Heart left ventricle (tissue), 16 donors: ENCODE data around the gene HBEGF. TPM values are rescaled to one million over a fixed set of nuclear protein-coding genes. Genes with fewer than 3 reads are reported as not detected.
A peak's percentile ranks its signal among the peaks of the same experiment; 100 is the strongest.

ENCODE experiments used
- ATAC-seq, 4 donors: fragments of 200-7000 bp; cut with Tn5 transposase; one replicate each; pipeline ENCODE4 v1.9.1; 2020 to 2022; ENCODE audit warnings: moderate library complexity in 4 of 4, mild to moderate bottlenecking in 3 of 4, moderate number of reproducible peaks in 1 of 4
- DNase-seq, 5 donors: peaks; one replicate each; pipeline ENCODE4 v3.0.0-alpha.2; 2020
- H3K27ac ChIP-seq, 12 donors: fragments of 200-600 bp; sonication (generic) in 4 of 12; one replicate each; pipeline versions ENCODE4 v1.5.0 to v1.8.0; 2016 to 2022; ENCODE audit warnings: mild to moderate bottlenecking in 2 of 12
- H3K27me3 ChIP-seq, 9 donors: fragments of 200-600 bp; sonication (generic) in 2 of 9; one replicate each; pipeline versions ENCODE4 v1.5.1 to v1.8.0; 2016 to 2022; ENCODE audit warnings: mild to moderate bottlenecking in 3 of 9
- H3K36me3 ChIP-seq, 9 donors: fragments of 200-600 bp; sonication (generic) in 2 of 9; one replicate each; pipeline versions ENCODE4 v1.5.0 to v1.8.0; 2018 to 2022; ENCODE audit warnings: mild to moderate bottlenecking in 2 of 9
- H3K4me1 ChIP-seq, 12 donors: fragments of 200-600 bp; sonication (generic) in 4 of 12; one replicate each; pipeline versions ENCODE4 v1.5.0 to v1.8.0; 2016 to 2022; ENCODE audit warnings: mild to moderate bottlenecking in 3 of 12
- H3K4me3 ChIP-seq, 12 donors: fragments of 200-600 bp; sonication (generic) in 4 of 12; one replicate each; pipeline versions ENCODE4 v1.5.0 to v1.8.0; 2017 to 2022; ENCODE audit warnings: mild to moderate bottlenecking in 9 of 12, moderate library complexity in 4 of 12
- H3K9me3 ChIP-seq, 12 donors: fragments of 200-600 bp; sonication (generic) in 4 of 12; one replicate each; pipeline versions ENCODE4 v1.5.0 to v1.8.0; 2016 to 2022; ENCODE audit warnings: mild to moderate bottlenecking in 1 of 12
- POLR2A ChIP-seq, 2 donors: fragments of 450-650 bp; IDR thresholded peaks; one replicate each; pipeline ENCODE4 v1.6.1; 2017; ENCODE audit warnings: antibody characterized with exemption in 2 of 2, mild to moderate bottlenecking in 2 of 2, moderate library complexity in 2 of 2
- WGBS, 4 donors: extraction: QIAGEN DNeasy Blood & Tissue Kit in 2 of 4; methylation state at CpG; one replicate each; pipeline versions ENCODE4 v1.1.5 to v1.1.7; 2013 to 2018; 5-methylcytosine and 5-hydroxymethylcytosine counted together
- intact Hi-C, 10 donors: fragments of 100-400 bp; cut with DNase I; formaldehyde crosslinking; loops; one replicate each; pipeline versions ENCODE4 v1.11.1 to v1.14.2; 2022
- polyA plus RNA-seq, 2 donors: library from polyadenylated mRNA; stranded (reverse); fragments of 200-250 nt; gene quantifications; one replicate each; pipeline ENCODE4 v1.2.3, GENCODE V29; 2013
- total RNA-seq, 9 donors: library from RNA; depleted of rRNA in 2 of 9; stranded (reverse); fragments of >200 nt in 2 of 9; fragmentation: NEBNext Ultra II Directional in 3 of 9; extraction: Animal tissue kit (Norgen Biotek cat#: 25700) in 3 of 9; gene quantifications; one replicate each; pipeline versions ENCODE4 v1.1.0 to v1.2.4, GENCODE V29; 2016 to 2023
- TF ChIP-seq, protein P1 (sequence below), 12 donors: fragments of 200-600 bp; sonication (generic) in 4 of 12; IDR thresholded peaks; one replicate each; pipeline versions ENCODE4 v1.5.0 to v1.8.0; 2018 to 2022; ENCODE audit warnings: antibody characterized with exemption in 12 of 12, mild to moderate bottlenecking in 5 of 12
- donor health status: ischemic (EF 13 %, LVEDD 7.1; RV severe dilation, severe dysfunction).
- donor health status: healthy with polysubstance abuse.
- donor health status: DM: no; HTN: yes; CAD: no.
- donor health status: DM: no; HTN: no; CAD: no.
- donor health status: ischemic (EF 25% LVEDD 6.9; RV normal size, moderate dysfunction).
- donor health status: ischemic (EF 25% LVEDD 5.7; RV mildly dilated, moderate dysfunction).
- donor health status: healthy.
- donor health status: DM: yes; HTN: yes; CAD: no.
- donor health status: ischemic (EF 35%, LVEDD 5.7; RV mildly dilated, moderate dysfunction).
- donor health status: nonischemic (EF 11% LVEDD 7.7; RV severe dilation, severe dysfunction).
- donor health status: DM: yes; HTN: yes; CAD: no.
- donor health status: PGD.
- donor health status: ischemic (EF 29% LVEDD 5.4; RV normal size, mild dysfunction).
- donor health status: nonischemic (EF 23%, LVEDD 6.1; RV moderate dilation, normal function).

HBEGF gene
- total and polyA plus RNA-seq, 11 donors = 18.2 to 60.1 (median 34.9) TPM

DNA sequence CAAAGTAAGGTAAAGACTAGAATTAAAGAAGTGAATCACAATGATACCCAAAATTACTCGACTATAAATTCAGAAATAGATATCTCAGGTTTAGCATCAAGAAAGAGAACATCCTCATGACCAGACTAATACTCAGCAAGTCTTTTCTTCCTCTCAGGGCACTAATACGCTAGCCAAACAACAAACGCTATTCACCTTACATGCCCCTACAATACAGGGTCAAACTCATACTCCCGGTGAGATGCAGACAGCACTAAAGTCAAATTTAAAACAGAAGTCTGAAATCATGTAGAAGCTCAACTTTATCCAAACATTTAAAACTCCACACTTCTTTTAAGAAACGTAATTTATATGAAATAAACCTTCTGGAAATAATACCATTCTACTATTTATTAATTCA lies 49.1 kb downstream of the HBEGF start:
- Histone ChIP-seq H3K4me1 (peaks cover 17 to 88% (median 76%) of the 10 kb centered on the region in 12 donors), H3K36me3 (peaks cover 0 to 28% (median 19%) of the 10 kb centered on the region in 9 donors), H3K27ac (peak overlapping the region in 9 of 12 donors; percentile 19 to 84 (median 70)), H3K9me3 (no peaks in the 10 kb centered on the region), H3K4me3 (no peak overlapping the region), H3K27me3 (no peaks in the 10 kb centered on the region)
- DNase-seq (no peak), ATAC-seq (peak in 2 of 4 donors; percentile 50)
- WGBS, 4 donors = 31 to 46% (median 43%) methylated on average over 5 of the region's 5 CpGs
- no peak for TF ChIP-seq POLR2A (IDR thresholded peaks at IDR 0.05)
- TF ChIP-seq, protein P1, sequence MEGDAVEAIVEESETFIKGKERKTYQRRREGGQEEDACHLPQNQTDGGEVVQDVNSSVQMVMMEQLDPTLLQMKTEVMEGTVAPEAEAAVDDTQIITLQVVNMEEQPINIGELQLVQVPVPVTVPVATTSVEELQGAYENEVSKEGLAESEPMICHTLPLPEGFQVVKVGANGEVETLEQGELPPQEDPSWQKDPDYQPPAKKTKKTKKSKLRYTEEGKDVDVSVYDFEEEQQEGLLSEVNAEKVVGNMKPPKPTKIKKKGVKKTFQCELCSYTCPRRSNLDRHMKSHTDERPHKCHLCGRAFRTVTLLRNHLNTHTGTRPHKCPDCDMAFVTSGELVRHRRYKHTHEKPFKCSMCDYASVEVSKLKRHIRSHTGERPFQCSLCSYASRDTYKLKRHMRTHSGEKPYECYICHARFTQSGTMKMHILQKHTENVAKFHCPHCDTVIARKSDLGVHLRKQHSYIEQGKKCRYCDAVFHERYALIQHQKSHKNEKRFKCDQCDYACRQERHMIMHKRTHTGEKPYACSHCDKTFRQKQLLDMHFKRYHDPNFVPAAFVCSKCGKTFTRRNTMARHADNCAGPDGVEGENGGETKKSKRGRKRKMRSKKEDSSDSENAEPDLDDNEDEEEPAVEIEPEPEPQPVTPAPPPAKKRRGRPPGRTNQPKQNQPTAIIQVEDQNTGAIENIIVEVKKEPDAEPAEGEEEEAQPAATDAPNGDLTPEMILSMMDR (IDR thresholded peaks at IDR 0.05) = no peak
- intact Hi-C loops = loop anchor here in 5 of 10 donors (5.0 kb wide), 3 partner anchors 35 to 50 kb away; no protein-coding TSS in a partner anchor

DNA sequence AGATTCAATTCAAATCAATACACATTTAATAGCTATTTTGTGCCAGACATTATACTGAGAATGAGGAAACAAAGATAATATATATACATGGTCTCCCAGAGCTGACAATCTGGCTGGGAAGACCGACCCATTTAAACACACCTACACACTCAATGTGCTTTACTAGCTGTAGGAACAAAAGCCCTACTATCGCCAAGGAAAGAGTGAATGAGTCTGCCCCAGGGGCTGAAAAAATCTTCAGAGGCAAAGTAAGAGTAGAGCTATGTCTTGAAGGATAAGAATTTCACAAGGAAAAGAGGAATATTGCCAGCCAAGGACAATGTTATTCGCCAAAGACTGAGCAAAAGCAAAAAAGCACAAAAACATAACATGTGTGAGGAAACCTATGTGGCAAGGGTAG lies 50.1 kb downstream of the HBEGF start:
- Histone ChIP-seq H3K27me3 (no peaks in the 10 kb centered on the region), H3K36me3 (peaks cover 0 to 28% (median 19%) of the 10 kb centered on the region in 9 donors), H3K4me1 (peaks cover 11 to 88% (median 76%) of the 10 kb centered on the region in 12 donors), H3K9me3 (no peaks in the 10 kb centered on the region), H3K4me3 (no peak overlapping the region), H3K27ac (peak overlapping the region in 9 of 12 donors; percentile 19 to 84 (median 72))
- DNase-seq = no peak
- WGBS, 4 donors = 66 to 82% (median 77%) methylated on average over 3 of the region's 3 CpGs
- intact Hi-C loops = loop anchor here in 5 of 10 donors (5.0 kb wide), 3 partner anchors 34 to 49 kb away; no protein-coding TSS in a partner anchor
- TF ChIP-seq, protein P1 (IDR thresholded peaks at IDR 0.05) = no peak
- no peak for ATAC-seq

DNA sequence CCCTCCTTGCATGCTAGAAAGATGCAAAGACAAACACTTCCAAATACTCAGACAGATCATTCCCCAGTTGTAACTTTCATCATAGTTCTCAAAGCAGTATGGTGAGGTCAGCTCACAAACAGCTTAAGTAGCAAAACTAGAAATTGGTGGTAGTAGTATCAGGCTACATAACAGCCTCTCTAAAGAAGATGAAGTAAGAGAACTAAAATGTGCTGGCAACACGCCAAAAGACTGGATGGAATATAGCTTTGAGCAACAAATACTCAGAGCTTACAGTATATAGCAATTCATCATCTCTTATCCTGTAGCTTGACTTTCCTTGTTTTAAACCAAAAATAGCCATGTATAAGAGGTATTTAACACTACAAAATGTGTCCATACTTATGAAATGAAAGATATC lies 51.0 kb downstream of the HBEGF start:
- Histone ChIP-seq H3K27ac (peak overlapping the region; percentile 35 to 84 (median 72)), H3K27me3 (no peaks in the 10 kb centered on the region), H3K36me3 (peaks cover 0 to 28% (median 19%) of the 10 kb centered on the region in 9 donors), H3K9me3 (no peaks in the 10 kb centered on the region), H3K4me1 (peaks cover 11 to 88% (median 75%) of the 10 kb centered on the region in 12 donors), H3K4me3 (no peak overlapping the region)
- 6 to 18% (median 12%) methylated on average over 1 of the region's 1 CpG for WGBS, 4 donors
- TF ChIP-seq, protein P1 (IDR thresholded peaks at IDR 0.05) = no peak
- DNase-seq (peak in 4 of 5 donors; percentile 55 to 80 (median 73)), ATAC-seq (peak; percentile 80 to 91 (median 86))
- intact Hi-C loops = loop anchor here in 5 of 10 donors (1.0 to 5.0 kb wide), 4 partner anchors 33 to 51 kb away; partner anchors contain the start of gene HBEGF (in 1 of the 5)

DNA sequence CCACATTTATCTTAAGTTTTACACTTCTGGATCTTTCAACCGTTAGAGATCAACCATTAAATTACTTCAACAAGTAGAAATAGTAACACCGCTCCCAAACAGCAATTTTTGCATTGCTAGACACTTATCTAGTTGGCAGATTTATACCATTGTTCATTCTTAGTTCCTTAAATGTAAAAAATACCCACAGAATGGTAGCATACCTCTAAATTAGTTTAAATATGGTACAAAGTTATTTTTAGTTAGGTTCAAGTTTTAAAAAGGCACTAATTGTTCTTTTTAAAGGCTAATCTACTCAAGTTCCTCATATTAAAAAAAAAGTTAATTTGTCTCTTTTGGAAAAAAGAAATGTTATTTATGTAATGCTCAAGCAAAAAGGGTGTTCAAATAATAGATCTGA lies 51.6 kb downstream of the HBEGF start:
- intact Hi-C loops = loop anchor here in 7 of 10 donors (1.0 to 5.0 kb wide), 6 partner anchors 32 to 52 kb away; partner anchors contain the start of gene HBEGF (in 1 of the 7)
- H3K4me3 ChIP-seq = no peak overlapping the region
- peaks cover 0 to 26% (median 13%) of the 10 kb centered on the region in 9 donors for H3K36me3 ChIP-seq
- peaks cover 11 to 93% (median 76%) of the 10 kb centered on the region in 12 donors for H3K4me1 ChIP-seq
- H3K27me3 ChIP-seq = no peaks in the 10 kb centered on the region
- TF ChIP-seq, protein P1 (IDR thresholded peaks at IDR 0.05) = no peak
- TF ChIP-seq POLR2A (IDR thresholded peaks at IDR 0.05) = no peak
- whole genome bisulfite sequencing, 4 donors = 41 to 44% (median 42%) methylated on average over 2 of the region's 2 CpGs
- no peaks in the 10 kb centered on the region for H3K9me3 ChIP-seq
- H3K27ac ChIP-seq = peak overlapping the region; percentile 35 to 84 (median 72)
- ATAC-seq = no peak
- DNase-seq = no peak
